Neural crest cell (in vitro differentiated cells): ENCODE data around the gene SMLR1. TPM values are rescaled to one million over a fixed set of nuclear protein-coding genes. Genes with fewer than 3 reads are reported as not detected.

Experiments
- DNase-seq: peaks from one replicate; pipeline ENCODE4 v3.0.0; 2021; ENCODE audit warnings: low read depth, mixed read lengths, low spot score
- H3K27ac Mint-ChIP-seq: one replicate; pipeline ENCODE4 v1.8.0; 2021; ENCODE audit warnings: mild to moderate bottlenecking, mixed read lengths; ENCODE audit not compliant: unreplicated experiment
- H3K27me3 Mint-ChIP-seq: 2 replicates; pipeline ENCODE4 v1.8.0; 2021; ENCODE audit warnings: low read depth, mild to moderate bottlenecking, mixed read lengths
- H3K36me3 Mint-ChIP-seq: 2 replicates; pipeline ENCODE4 v1.8.0; 2021; ENCODE audit warnings: low read depth, mild to moderate bottlenecking, mixed read lengths
- H3K4me1 Mint-ChIP-seq: 2 replicates; pipeline ENCODE4 v1.8.0; 2021; ENCODE audit warnings: mixed read lengths
- H3K4me3 Mint-ChIP-seq: one replicate; pipeline ENCODE4 v1.8.0; 2021; ENCODE audit warnings: mild to moderate bottlenecking, mixed read lengths
- H3K9me3 Mint-ChIP-seq: 2 replicates; pipeline ENCODE4 v1.8.0; 2021; ENCODE audit warnings: mixed read lengths
- long read RNA-seq: library from polyadenylated mRNA; unstranded; transcript quantifications from one replicate; pipeline ENCODE4 v2.0.0, GENCODE V29; 2020
- total RNA-seq: library from RNA; stranded (reverse); gene quantifications from 2 replicates; pipeline ENCODE4 v1.2.1, GENCODE V29; 2021
- TF ChIP-seq, protein P1 (sequence below): fragments of 200-600 bp; sonication (generic); conservative IDR thresholded peaks from 2 replicates; pipeline ENCODE4 v1.5.0; 2021; ENCODE audit warnings: antibody characterized with exemption, mild to moderate bottlenecking

SMLR1 gene
- not detected in 2 replicates for total RNA-seq
- long read RNA-seq, result 0 reads

DNA sequence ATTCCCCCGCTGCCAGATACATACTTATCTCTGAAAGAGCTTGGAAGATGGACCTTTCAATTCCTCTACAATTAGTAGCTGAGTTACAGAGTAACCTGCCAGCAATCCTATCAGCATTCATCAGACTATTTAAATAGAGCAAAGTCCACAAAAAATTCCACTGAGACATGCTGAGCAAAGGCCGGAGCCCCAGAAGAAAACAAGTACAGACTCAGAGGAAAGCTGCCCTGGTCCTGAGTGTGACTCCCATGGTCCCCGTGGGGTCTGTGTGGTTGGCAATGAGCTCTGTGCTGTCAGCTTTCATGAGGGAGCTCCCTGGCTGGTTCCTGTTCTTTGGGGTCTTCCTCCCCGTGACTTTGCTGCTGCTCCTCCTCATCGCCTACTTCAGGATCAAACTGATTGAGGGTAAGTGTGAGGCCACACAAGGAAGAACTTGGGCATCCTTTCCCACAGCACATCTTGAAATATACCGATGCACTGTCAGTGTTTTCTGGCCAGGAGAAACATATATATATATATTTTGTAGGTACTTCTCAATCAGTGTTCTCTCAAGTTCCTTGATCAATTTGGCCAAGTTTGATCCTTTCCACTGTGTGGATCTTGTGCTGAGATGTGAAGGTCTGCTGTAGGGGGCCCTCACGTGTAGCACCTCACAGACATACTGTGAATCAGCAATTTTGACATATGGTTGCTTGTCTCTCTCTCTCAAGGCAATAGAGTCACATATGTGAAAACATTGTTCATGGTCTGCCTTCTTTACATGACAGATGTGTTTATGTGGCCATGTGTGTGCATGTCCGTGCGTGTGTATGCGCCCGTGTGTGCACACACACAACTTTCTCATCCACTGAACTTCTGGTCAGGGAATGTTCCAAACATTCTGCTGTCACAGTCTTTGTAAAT is at the start of gene SMLR1:
TSS of gene SMLR1 (plus strand) at position 160 of the 903 bp plus-strand sequence. CDS start at position 168, 8 bp downstream.
- no peak within 1 kb of the TSS for H3K4me3 Mint-ChIP-seq
- H3K36me3 Mint-ChIP-seq, result no peaks in the 10 kb centered on the region
- no peak within 1 kb of the TSS for H3K27ac Mint-ChIP-seq
- H3K27me3 Mint-ChIP-seq, result no peaks in the 10 kb centered on the region
- DNase-seq, result no peak
- H3K4me1 Mint-ChIP-seq, result peaks cover 16% of the 10 kb centered on the region
- peaks cover 6% of the 10 kb centered on the region for H3K9me3 Mint-ChIP-seq
- TF ChIP-seq, protein P1, sequence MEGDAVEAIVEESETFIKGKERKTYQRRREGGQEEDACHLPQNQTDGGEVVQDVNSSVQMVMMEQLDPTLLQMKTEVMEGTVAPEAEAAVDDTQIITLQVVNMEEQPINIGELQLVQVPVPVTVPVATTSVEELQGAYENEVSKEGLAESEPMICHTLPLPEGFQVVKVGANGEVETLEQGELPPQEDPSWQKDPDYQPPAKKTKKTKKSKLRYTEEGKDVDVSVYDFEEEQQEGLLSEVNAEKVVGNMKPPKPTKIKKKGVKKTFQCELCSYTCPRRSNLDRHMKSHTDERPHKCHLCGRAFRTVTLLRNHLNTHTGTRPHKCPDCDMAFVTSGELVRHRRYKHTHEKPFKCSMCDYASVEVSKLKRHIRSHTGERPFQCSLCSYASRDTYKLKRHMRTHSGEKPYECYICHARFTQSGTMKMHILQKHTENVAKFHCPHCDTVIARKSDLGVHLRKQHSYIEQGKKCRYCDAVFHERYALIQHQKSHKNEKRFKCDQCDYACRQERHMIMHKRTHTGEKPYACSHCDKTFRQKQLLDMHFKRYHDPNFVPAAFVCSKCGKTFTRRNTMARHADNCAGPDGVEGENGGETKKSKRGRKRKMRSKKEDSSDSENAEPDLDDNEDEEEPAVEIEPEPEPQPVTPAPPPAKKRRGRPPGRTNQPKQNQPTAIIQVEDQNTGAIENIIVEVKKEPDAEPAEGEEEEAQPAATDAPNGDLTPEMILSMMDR, result no peak

- Mint-ChIP-seq H3K27ac (no peak overlapping the region), H3K4me1 (no peaks in the 10 kb centered on the region), H3K27me3 (no peaks in the 10 kb centered on the region), H3K36me3 (no peaks in the 10 kb centered on the region), H3K9me3 (no peaks in the 10 kb centered on the region), H3K4me3 (no peak overlapping the region)
- no peak for DNase-seq
- TF ChIP-seq, protein P1, result no peak
Observed at GRCh38 chr6:130778946-130779657, 48.1 kb upstream of the SMLR1 start.

- no peaks in the 10 kb centered on the region for H3K9me3 Mint-ChIP-seq
- no peaks in the 10 kb centered on the region for H3K36me3 Mint-ChIP-seq
- no peak overlapping the region for H3K27ac Mint-ChIP-seq
- DNase-seq, result no peak
- TF ChIP-seq, protein P1, result no peak
- no peak overlapping the region for H3K4me3 Mint-ChIP-seq
- no peaks in the 10 kb centered on the region for H3K27me3 Mint-ChIP-seq
- H3K4me1 Mint-ChIP-seq, result no peaks in the 10 kb centered on the region
Observed at GRCh38 chr6:130779658-130780033, 47.6 kb upstream of the SMLR1 start.

DNA sequence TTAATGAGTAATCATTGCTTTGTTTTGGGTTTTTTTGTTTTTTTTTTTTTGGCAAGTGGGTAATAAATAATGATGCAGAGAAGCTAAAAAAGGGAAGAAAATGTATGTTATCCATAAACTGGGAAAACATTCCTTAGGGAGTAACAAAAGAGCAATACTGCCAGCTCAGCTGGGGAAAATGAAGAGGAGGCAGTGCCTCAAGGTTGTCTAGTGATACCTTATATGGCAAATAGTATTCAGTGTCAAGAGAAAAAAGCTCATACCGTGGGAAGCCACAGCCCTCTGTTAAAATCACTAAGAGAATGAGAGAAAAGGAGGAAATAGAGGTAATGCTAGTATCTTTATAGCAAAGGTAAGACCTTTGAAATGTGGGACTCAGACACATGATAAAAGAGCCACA is 47.1 kb upstream of the SMLR1 start:
- Mint-ChIP-seq H3K27me3 (no peaks in the 10 kb centered on the region), H3K4me1 (no peaks in the 10 kb centered on the region), H3K36me3 (no peaks in the 10 kb centered on the region), H3K4me3 (no peak overlapping the region), H3K27ac (no peak overlapping the region), H3K9me3 (no peaks in the 10 kb centered on the region)
- TF ChIP-seq, protein P1, result no peak
- DNase-seq, result no peak

DNA sequence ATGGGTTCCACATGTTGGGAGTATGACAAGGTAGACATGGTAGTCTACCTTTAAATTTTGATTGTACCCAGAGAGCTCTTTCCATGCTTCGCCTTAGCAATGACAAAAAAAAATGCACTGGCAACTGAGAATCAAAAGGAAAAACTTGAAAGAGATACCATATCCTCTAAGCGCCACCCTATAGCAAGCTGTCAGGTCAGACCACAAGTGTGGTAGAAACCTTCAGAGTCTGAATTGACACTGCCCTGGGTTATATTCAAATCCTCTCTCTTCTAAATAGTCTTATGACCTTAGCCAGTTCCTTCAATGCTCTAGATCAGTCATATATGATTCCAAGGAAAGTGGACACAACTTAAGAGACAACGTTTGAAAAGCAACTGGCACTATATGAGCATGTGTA is 45.6 kb upstream of the SMLR1 start:
- no peak overlapping the region for H3K27ac Mint-ChIP-seq
- TF ChIP-seq, protein P1, result no peak
- no peak for DNase-seq
- H3K36me3 Mint-ChIP-seq, result no peaks in the 10 kb centered on the region
- H3K9me3 Mint-ChIP-seq, result no peaks in the 10 kb centered on the region
- no peak overlapping the region for H3K4me3 Mint-ChIP-seq
- H3K4me1 Mint-ChIP-seq, result no peaks in the 10 kb centered on the region
- no peaks in the 10 kb centered on the region for H3K27me3 Mint-ChIP-seq
